Measurements from ENCODE around the gene OR1I1. TPM values are rescaled to one million over a fixed set of nuclear protein-coding genes. Genes with fewer than 3 reads are reported as not detected.

Gene OR1I1
- total RNA-seq, 1 donor from 2014 or later: not detected

GRCh38 chr19:15141143-15141542 lies 59.1 kb downstream of the OR1I1 start:
- TF ChIP-seq, protein P1, sequence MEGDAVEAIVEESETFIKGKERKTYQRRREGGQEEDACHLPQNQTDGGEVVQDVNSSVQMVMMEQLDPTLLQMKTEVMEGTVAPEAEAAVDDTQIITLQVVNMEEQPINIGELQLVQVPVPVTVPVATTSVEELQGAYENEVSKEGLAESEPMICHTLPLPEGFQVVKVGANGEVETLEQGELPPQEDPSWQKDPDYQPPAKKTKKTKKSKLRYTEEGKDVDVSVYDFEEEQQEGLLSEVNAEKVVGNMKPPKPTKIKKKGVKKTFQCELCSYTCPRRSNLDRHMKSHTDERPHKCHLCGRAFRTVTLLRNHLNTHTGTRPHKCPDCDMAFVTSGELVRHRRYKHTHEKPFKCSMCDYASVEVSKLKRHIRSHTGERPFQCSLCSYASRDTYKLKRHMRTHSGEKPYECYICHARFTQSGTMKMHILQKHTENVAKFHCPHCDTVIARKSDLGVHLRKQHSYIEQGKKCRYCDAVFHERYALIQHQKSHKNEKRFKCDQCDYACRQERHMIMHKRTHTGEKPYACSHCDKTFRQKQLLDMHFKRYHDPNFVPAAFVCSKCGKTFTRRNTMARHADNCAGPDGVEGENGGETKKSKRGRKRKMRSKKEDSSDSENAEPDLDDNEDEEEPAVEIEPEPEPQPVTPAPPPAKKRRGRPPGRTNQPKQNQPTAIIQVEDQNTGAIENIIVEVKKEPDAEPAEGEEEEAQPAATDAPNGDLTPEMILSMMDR (IDR thresholded peaks at IDR 0.05; ENCODE audit: unreplicated experiment): no peak
- Mint-ChIP-seq H3K27ac (no peak overlapping the region), H3K27me3 (ENCODE audit: low read depth) (peaks cover 5% of the 10 kb centered on the region), H3K4me1 (no peaks in the 10 kb centered on the region), H3K4me3 (no peak overlapping the region), H3K9me3 (peaks cover 17% of the 10 kb centered on the region), H3K36me3 (peaks cover 3% of the 10 kb centered on the region)
- DNase-seq (ENCODE audit: low spot score in 2 of 2, unreplicated experiment in 2 of 2): no peak

DNA sequence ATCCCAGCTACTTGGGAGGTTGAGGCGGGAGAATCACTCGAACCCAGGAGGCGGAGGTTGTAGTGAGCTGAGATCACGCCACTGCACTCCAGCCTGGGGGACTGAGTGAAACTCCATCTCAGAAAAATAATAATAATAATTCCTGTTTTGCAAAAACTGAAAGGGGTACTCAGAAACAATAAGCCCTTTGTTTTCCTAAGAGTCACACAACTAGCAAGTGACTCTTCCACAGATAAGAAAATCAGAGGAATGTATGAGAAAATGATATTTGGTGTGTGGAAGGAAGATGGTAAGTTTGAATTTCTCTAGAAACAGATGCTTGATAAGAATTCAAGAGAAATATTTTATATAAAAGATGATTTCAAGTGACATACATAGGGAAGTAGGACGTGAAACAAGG lies 60.3 kb downstream of the OR1I1 start:
- Mint-ChIP-seq H3K4me1 (no peaks in the 10 kb centered on the region), H3K27ac (no peak overlapping the region), H3K36me3 (peaks cover 3% of the 10 kb centered on the region), H3K9me3 (peaks cover 13% of the 10 kb centered on the region), H3K4me3 (no peak overlapping the region), H3K27me3 (ENCODE audit: low read depth) (peaks cover 5% of the 10 kb centered on the region)
- TF ChIP-seq, protein P1 (IDR thresholded peaks at IDR 0.05; ENCODE audit: unreplicated experiment): no peak
- no peak for DNase-seq (ENCODE audit: low spot score in 2 of 2, unreplicated experiment in 2 of 2)

Other genes with a start within 250 kb of the OR1I1 start
- gene OR7A5, start 247.0 kb upstream of the OR1I1 start, total RNA-seq: not detected in 3 replicates
- gene OR7C1, start 247.0 kb upstream of the OR1I1 start, total RNA-seq: not detected in 3 replicates
- not detected in 3 replicates for gene OR7A10, start 233.3 kb upstream of the OR1I1 start, total RNA-seq
- gene OR7A17, start 196.1 kb upstream of the OR1I1 start, total RNA-seq: not detected in 3 replicates
- not detected in 3 replicates for gene OR7C2, start 140.7 kb upstream of the OR1I1 start, total RNA-seq
- 0.38 to 1.1 TPM (median 0.42 TPM) in 3 replicates for gene SLC1A6, start 102.3 kb upstream of the OR1I1 start, total RNA-seq
- not detected in 3 replicates for gene CASP14, start 32.7 kb upstream of the OR1I1 start, total RNA-seq
- gene SYDE1, start 25.2 kb downstream of the OR1I1 start, total RNA-seq: 22.3 to 25.1 TPM (median 22.7 TPM) in 3 replicates
- gene NOTCH3, start 118.8 kb downstream of the OR1I1 start, total RNA-seq: 192 to 204 TPM (median 192 TPM) in 3 replicates
- gene EPHX3, start 150.2 kb downstream of the OR1I1 start, total RNA-seq: 2.1 to 2.4 TPM (median 2.1 TPM) in 3 replicates